H54 (cell line): Measurements from ENCODE around the gene SLC13A5.
"Not testable (repeated sequence)": the region's sequence is repeated elsewhere in the genome, so short reads cannot be mapped to it uniquely, and the experiment has no call there.

ENCODE experiments used
- DNase-seq: peaks from one replicate; pipeline ENCODE4 v3.0.0; 2011; ENCODE audit warnings: low spot score, mixed read lengths; ENCODE audit not compliant: insufficient read length
- FAIRE-seq: peaks from 3 replicates; lab custom pipeline; 2011; peaks lifted over from hg19 to GRCh38; lab: Jason Lieb, UNC
- POLR2A ChIP-seq: IDR thresholded peaks from 2 replicates; pipeline ENCODE4 v1.6.1; 2011; ENCODE audit warnings: low read depth, mild to moderate bottlenecking, low read length

The SLC13A5 gene

GRCh38 chr17:6670571-6670970, 42.6 kb downstream of the SLC13A5 start:
- TF ChIP-seq POLR2A = no peak
- no peak for FAIRE-seq
- no peak for DNase-seq

GRCh38 chr17:6669479-6670212, 43.5 kb downstream of the SLC13A5 start:
- no peak for TF ChIP-seq POLR2A
- no peak for DNase-seq
- no peak for FAIRE-seq

GRCh38 chr17:6668727-6669425, 44.3 kb downstream of the SLC13A5 start:
- DNase-seq (no peak), FAIRE-seq (no peak)
- TF ChIP-seq POLR2A = no peak

GRCh38 chr17:6668219-6668618, 45.0 kb downstream of the SLC13A5 start:
- TF ChIP-seq POLR2A = no peak
- DNase-seq = no peak
- FAIRE-seq = no peak

GRCh38 chr17:6667516-6667915, 45.7 kb downstream of the SLC13A5 start:
- no peak for TF ChIP-seq POLR2A
- FAIRE-seq (no peak), DNase-seq (no peak)

GRCh38 chr17:6666557-6666956, 46.6 kb downstream of the SLC13A5 start:
- DNase-seq (no peak), FAIRE-seq (no peak)
- no peak for TF ChIP-seq POLR2A

- peak; percentile 82 for DNase-seq
- peak; percentile 69 for FAIRE-seq
- no peak for TF ChIP-seq POLR2A
These were observed 47.1 kb downstream of the SLC13A5 start for GRCh38 chr17:6666077-6666521.

- not testable (repeated sequence) for DNase-seq, FAIRE-seq
These were observed 50.0 kb downstream of the SLC13A5 start for GRCh38 chr17:6663200-6663599.

GRCh38 chr17:6661464-6661848, 51.7 kb downstream of the SLC13A5 start:
- DNase-seq (no peak), FAIRE-seq (no peak)
- TF ChIP-seq POLR2A = no peak

GRCh38 chr17:6660805-6661463, 52.2 kb downstream of the SLC13A5 start:
- no peak for FAIRE-seq
- DNase-seq = no peak
- TF ChIP-seq POLR2A = no peak

GRCh38 chr17:6660101-6660500, 53.1 kb downstream of the SLC13A5 start:
- no peak for TF ChIP-seq POLR2A
- FAIRE-seq = no peak
- no peak for DNase-seq

- FAIRE-seq = not testable (repeated sequence)
These were observed 54.8 kb downstream of the SLC13A5 start for GRCh38 chr17:6658411-6658810.

GRCh38 chr17:6657633-6658287, 55.4 kb downstream of the SLC13A5 start:
- FAIRE-seq = no peak
- DNase-seq = no peak
- no peak for TF ChIP-seq POLR2A

More at GRCh38 chr17:6658411-6658810, 54.8 kb downstream of the SLC13A5 start:
- not testable (repeated sequence) for DNase-seq

GRCh38 chr17:6656797-6657632, 56.2 kb downstream of the SLC13A5 start:
- not testable (repeated sequence) for FAIRE-seq, DNase-seq

GRCh38 chr17:6655732-6656361, 57.3 kb downstream of the SLC13A5 start:
- FAIRE-seq, DNase-seq: not testable (repeated sequence)
